Measurements from ENCODE around the gene RELN. TPM values are rescaled to one million over a fixed set of nuclear protein-coding genes. Genes with fewer than 3 reads are reported as not detected.

RELN gene
- total RNA-seq, 4 donors from 2014 or later = 2.5 to 10.1 (median 6.5) TPM

DNA sequence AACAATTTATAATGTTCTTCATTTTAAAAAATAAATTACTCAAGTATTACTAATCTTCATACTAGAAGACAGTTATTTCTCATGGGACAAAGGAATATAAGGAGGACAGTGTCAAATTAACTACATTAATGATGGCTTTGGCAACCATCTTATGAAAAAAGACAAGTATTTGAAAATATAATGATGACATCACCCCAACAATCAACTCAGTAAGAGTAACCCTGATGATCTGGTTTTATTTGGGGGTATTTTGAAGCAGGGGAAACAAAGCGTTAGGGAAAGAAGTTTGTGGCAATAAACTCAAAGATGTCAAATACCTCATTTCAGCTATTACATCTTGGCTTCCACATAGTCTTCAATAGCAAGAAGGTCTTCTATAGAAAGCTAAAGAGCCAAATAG lies 29.0 kb upstream of the RELN start:
- DNase-seq (ENCODE audit: extremely low spot score) = no peak
- 90% methylated on average over 1 of the region's 1 CpG for WGBS
- Histone ChIP-seq H3K4me1 (no peaks in the 10 kb centered on the region), H3K9me3 (no peaks in the 10 kb centered on the region), H3K36me3 (no peaks in the 10 kb centered on the region), H3K27me3 (no peaks in the 10 kb centered on the region), H3K4me3 (no peak overlapping the region), H3K27ac (replicated peaks in 1 of 4) (no peak overlapping the region)
- intact Hi-C loops (cut with DNase I) = no loop called here
- no peak for TF ChIP-seq POLR2AphosphoS5 (IDR thresholded peaks at IDR 0.05)
- TF ChIP-seq, protein P1, sequence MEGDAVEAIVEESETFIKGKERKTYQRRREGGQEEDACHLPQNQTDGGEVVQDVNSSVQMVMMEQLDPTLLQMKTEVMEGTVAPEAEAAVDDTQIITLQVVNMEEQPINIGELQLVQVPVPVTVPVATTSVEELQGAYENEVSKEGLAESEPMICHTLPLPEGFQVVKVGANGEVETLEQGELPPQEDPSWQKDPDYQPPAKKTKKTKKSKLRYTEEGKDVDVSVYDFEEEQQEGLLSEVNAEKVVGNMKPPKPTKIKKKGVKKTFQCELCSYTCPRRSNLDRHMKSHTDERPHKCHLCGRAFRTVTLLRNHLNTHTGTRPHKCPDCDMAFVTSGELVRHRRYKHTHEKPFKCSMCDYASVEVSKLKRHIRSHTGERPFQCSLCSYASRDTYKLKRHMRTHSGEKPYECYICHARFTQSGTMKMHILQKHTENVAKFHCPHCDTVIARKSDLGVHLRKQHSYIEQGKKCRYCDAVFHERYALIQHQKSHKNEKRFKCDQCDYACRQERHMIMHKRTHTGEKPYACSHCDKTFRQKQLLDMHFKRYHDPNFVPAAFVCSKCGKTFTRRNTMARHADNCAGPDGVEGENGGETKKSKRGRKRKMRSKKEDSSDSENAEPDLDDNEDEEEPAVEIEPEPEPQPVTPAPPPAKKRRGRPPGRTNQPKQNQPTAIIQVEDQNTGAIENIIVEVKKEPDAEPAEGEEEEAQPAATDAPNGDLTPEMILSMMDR (IDR thresholded peaks at IDR 0.05) = no peak
- TF ChIP-seq POLR2A (IDR thresholded peaks at IDR 0.05; ENCODE audit: low read depth) = no peak
- TF ChIP-seq EP300 (IDR thresholded peaks at IDR 0.05) = no peak

- DNase-seq (ENCODE audit: extremely low spot score) = no peak
- TF ChIP-seq EP300 (IDR thresholded peaks at IDR 0.05) = no peak
- TF ChIP-seq, protein P1 (IDR thresholded peaks at IDR 0.05) = no peak
- TF ChIP-seq POLR2A (IDR thresholded peaks at IDR 0.05; ENCODE audit: low read depth) = no peak
- TF ChIP-seq POLR2AphosphoS5 (IDR thresholded peaks at IDR 0.05) = no peak
- 74% methylated on average over 2 of the region's 2 CpGs for WGBS
- no peaks in the 10 kb centered on the region for H3K36me3 ChIP-seq
- intact Hi-C loops (cut with DNase I) = no loop called here
- H3K9me3 ChIP-seq = no peaks in the 10 kb centered on the region
- no peak overlapping the region for H3K4me3 ChIP-seq
- H3K27ac ChIP-seq (replicated peaks in 1 of 4) = no peak overlapping the region
- no peaks in the 10 kb centered on the region for H3K4me1 ChIP-seq
- H3K27me3 ChIP-seq = no peaks in the 10 kb centered on the region
These were observed 27.5 kb upstream of the RELN start for GRCh38 chr7:104017001-104017400.

GRCh38 chr7:104012835-104013234 lies 23.4 kb upstream of the RELN start:
- no peaks in the 10 kb centered on the region for H3K27me3 ChIP-seq
- WGBS = 3% methylated on average over 1 of the region's 1 CpG
- no peak for TF ChIP-seq POLR2AphosphoS5 (IDR thresholded peaks at IDR 0.05)
- no peaks in the 10 kb centered on the region for H3K36me3 ChIP-seq
- no peaks in the 10 kb centered on the region for H3K4me1 ChIP-seq
- intact Hi-C loops (cut with DNase I) = no loop called here
- DNase-seq (ENCODE audit: extremely low spot score) = no peak
- no peak overlapping the region for H3K27ac ChIP-seq (replicated peaks in 1 of 4)
- H3K9me3 ChIP-seq = no peaks in the 10 kb centered on the region
- no peak overlapping the region for H3K4me3 ChIP-seq

GRCh38 chr7:104011829-104012228 lies 22.4 kb upstream of the RELN start:
- H3K27ac ChIP-seq (replicated peaks in 1 of 4) = no peak overlapping the region
- 74% methylated on average over 2 of the region's 2 CpGs for WGBS
- intact Hi-C loops (cut with DNase I) = no loop called here

DNA sequence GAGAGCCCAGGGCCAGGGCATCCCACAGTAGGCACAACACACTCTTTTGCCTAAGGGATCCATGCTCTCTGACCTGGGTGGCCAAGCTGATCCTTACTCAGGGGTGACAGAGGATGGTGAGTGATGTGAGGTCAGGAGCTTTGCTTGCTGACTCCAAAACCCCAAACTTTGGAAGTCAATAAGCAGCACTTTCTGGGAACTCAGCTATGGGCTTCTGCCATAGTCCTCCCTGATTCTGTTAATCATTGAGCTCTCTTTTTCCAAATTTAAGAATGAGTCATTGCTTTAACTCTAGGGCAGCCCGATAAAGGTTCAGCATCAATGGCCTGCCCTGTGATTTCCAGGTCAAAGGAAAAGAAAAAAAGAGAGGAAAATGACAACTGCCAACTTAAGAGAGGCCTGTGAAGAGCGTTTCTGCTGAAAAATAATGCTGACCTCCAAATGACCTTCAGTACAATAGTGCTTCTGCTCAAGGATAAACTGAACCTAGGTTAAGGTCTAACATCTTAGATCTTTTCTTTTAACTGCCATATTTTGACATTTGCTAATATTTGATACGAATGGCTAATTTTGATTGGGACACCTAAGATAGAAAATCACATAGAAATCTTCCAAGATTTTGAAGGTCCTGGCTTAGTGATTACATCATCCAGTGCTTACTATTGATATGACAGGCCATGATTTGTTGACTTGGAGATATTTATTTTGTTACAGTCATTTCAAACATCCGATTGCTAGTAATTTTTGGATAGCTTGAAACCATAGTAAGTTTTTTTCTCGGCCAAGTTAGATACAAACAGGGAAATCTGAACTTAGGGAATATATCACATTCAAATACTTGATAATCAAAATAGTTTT lies 20.8 kb upstream of the RELN start:
- intact Hi-C loops (cut with DNase I) = no loop called here
- H3K27me3 ChIP-seq = no peaks in the 10 kb centered on the region
- H3K9me3 ChIP-seq = no peaks in the 10 kb centered on the region
- H3K4me3 ChIP-seq = no peak overlapping the region
- no peak for DNase-seq (ENCODE audit: extremely low spot score)
- no peak overlapping the region for H3K27ac ChIP-seq (replicated peaks in 1 of 4)
- no peaks in the 10 kb centered on the region for H3K36me3 ChIP-seq
- H3K4me1 ChIP-seq = no peaks in the 10 kb centered on the region
- no peak for TF ChIP-seq POLR2AphosphoS5 (IDR thresholded peaks at IDR 0.05)
- no peak for TF ChIP-seq POLR2A (IDR thresholded peaks at IDR 0.05; ENCODE audit: low read depth)
- TF ChIP-seq, protein P1 (IDR thresholded peaks at IDR 0.05) = no peak
- TF ChIP-seq EP300 (IDR thresholded peaks at IDR 0.05) = no peak
- 80% methylated on average over 5 of the region's 5 CpGs for WGBS

More at GRCh38 chr7:104011829-104012228, 22.4 kb upstream of the RELN start:
- Histone ChIP-seq H3K9me3 (no peaks in the 10 kb centered on the region), H3K4me1 (no peaks in the 10 kb centered on the region), H3K36me3 (no peaks in the 10 kb centered on the region), H3K4me3 (no peak overlapping the region), H3K27me3 (no peaks in the 10 kb centered on the region)
- no peak for TF ChIP-seq EP300 (IDR thresholded peaks at IDR 0.05)
- TF ChIP-seq, protein P1 (IDR thresholded peaks at IDR 0.05) = no peak
- no peak for TF ChIP-seq POLR2A (IDR thresholded peaks at IDR 0.05; ENCODE audit: low read depth)
- no peak for TF ChIP-seq POLR2AphosphoS5 (IDR thresholded peaks at IDR 0.05)
- DNase-seq (ENCODE audit: extremely low spot score) = no peak
